HEK293 (cell line): ENCODE data around the gene PDE4D.
"Not testable (repeated sequence)": the region's sequence is repeated elsewhere in the genome, so short reads cannot be mapped to it uniquely, and the experiment has no call there.

Experiments used
- CTCF ChIA-PET: fragments of 350-600 bp; formaldehyde crosslinking; extraction: SDS; loops from one replicate; lab custom pipeline; 2021; ENCODE audit warnings: antibody characterized with exemption; lab: Yijun Ruan, JAX
- POLR2A ChIA-PET: fragments of 300-600 bp; formaldehyde crosslinking; extraction: SDS; loops from one replicate; lab custom pipeline; 2020; ENCODE audit warnings: antibody characterized with exemption, inconsistent platforms; lab: Yijun Ruan, JAX
- H3K27ac ChIP-seq: fragments of 200-500 bp; sonication (Bioruptor generic); 2 replicates; pipeline ENCODE4 v1.5.1; 2014; ENCODE audit warnings: low read depth, low read length, control low read depth, inconsistent platforms; ENCODE audit errors: extremely low read depth
- H3K36me3 ChIP-seq, 2 experiments: fragments of 200-500 bp in 1 of 2; sonication (Bioruptor generic) in 1 of 2; 1 replicate in 1 of 2; 2 replicates in 1 of 2; pipeline ENCODE4 v1.5.1; 2014 to 2017; ENCODE audit warnings: inconsistent platforms in 2 of 2, low read length in 2 of 2; ENCODE audit not compliant: control insufficient read depth in 2 of 2, insufficient read depth in 1 of 2
- H3K4me1 ChIP-seq: fragments of 200-500 bp; sonication (Bioruptor generic); 2 replicates; pipeline ENCODE4 v1.5.1; 2014; ENCODE audit warnings: mild to moderate bottlenecking, low read length, inconsistent platforms; ENCODE audit not compliant: control insufficient read depth, insufficient read depth
- H3K4me3 ChIP-seq: 2 replicates; pipeline ENCODE4 v1.5.1; 2011; ENCODE audit warnings: low read depth, mild to moderate bottlenecking, control low read depth, low read length, moderate library complexity
- H3K9me3 ChIP-seq: fragments of 200-500 bp; sonication (Bioruptor generic); 2 replicates; pipeline ENCODE4 v1.5.1; 2014; ENCODE audit warnings: low read depth, low read length, inconsistent platforms; ENCODE audit not compliant: control insufficient read depth, insufficient read depth
- BCL6B ChIP-seq: fragments of 450-650 bp; formaldehyde crosslinking; IDR thresholded peaks from 2 replicates; pipeline ENCODE4 v1.5.1; 2017; ENCODE audit warnings: missing biosample characterization, missing genetic modification characterization
- IKZF3 ChIP-seq: fragments of 450-650 bp; IDR thresholded peaks from 2 replicates; pipeline ENCODE4 v1.5.0; 2018; ENCODE audit warnings: missing biosample characterization, mild to moderate bottlenecking, missing genetic modification characterization, moderate library complexity
- KLF1 ChIP-seq: fragments of 450-650 bp; formaldehyde crosslinking; IDR thresholded peaks from 2 replicates; pipeline ENCODE4 v1.5.1; 2016; ENCODE audit warnings: missing biosample characterization, missing genetic modification characterization
- KLF10 ChIP-seq: fragments of 450-650 bp; IDR thresholded peaks from 2 replicates; pipeline ENCODE4 v1.5.1; 2018; ENCODE audit warnings: missing biosample characterization, mild to moderate bottlenecking, missing genetic modification characterization
- KLF8 ChIP-seq: fragments of 450-650 bp; formaldehyde crosslinking; IDR thresholded peaks from 2 replicates; pipeline ENCODE4 v1.5.1; 2016; ENCODE audit warnings: missing biosample characterization, missing genetic modification characterization
- SCRT2 ChIP-seq: fragments of 450-650 bp; formaldehyde crosslinking; IDR thresholded peaks from 2 replicates; pipeline ENCODE4 v1.5.1; 2016; ENCODE audit warnings: missing biosample characterization, missing genetic modification characterization
- ZBTB17 ChIP-seq: fragments of 450-650 bp; formaldehyde crosslinking; IDR thresholded peaks from 2 replicates; pipeline ENCODE4 v1.5.1; 2016; ENCODE audit warnings: missing biosample characterization, missing genetic modification characterization
- ZBTB44 ChIP-seq: fragments of 450-650 bp; IDR thresholded peaks from 2 replicates; pipeline ENCODE4 v1.5.1; 2018; ENCODE audit warnings: missing biosample characterization, mild to moderate bottlenecking, missing genetic modification characterization
- ZBTB8A ChIP-seq: fragments of 450-650 bp; formaldehyde crosslinking; IDR thresholded peaks from 2 replicates; pipeline ENCODE4 v1.5.1; 2016; ENCODE audit warnings: missing biosample characterization, missing genetic modification characterization
- ZNF146 ChIP-seq: fragments of 450-650 bp; formaldehyde crosslinking; IDR thresholded peaks from 2 replicates; pipeline ENCODE4 v1.5.1; 2016; ENCODE audit warnings: missing biosample characterization, missing genetic modification characterization
- ZNF2 ChIP-seq: fragments of 450-650 bp; formaldehyde crosslinking; IDR thresholded peaks from 2 replicates; pipeline ENCODE4 v1.5.1; 2016; ENCODE audit warnings: missing biosample characterization, missing genetic modification characterization
- ZNF202 ChIP-seq: fragments of 450-650 bp; formaldehyde crosslinking; IDR thresholded peaks from 2 replicates; pipeline ENCODE4 v1.5.1; 2016; ENCODE audit warnings: missing biosample characterization, missing genetic modification characterization, borderline replicate concordance
- ZNF221 ChIP-seq: fragments of 450-650 bp; formaldehyde crosslinking; IDR thresholded peaks from 2 replicates; pipeline ENCODE4 v1.5.1; 2017; ENCODE audit warnings: missing biosample characterization, missing genetic modification characterization, borderline replicate concordance
- ZNF518A ChIP-seq: fragments of 450-650 bp; formaldehyde crosslinking; conservative IDR thresholded peaks from 2 replicates; pipeline ENCODE4 v1.5.1; 2016; ENCODE audit warnings: low read depth, missing biosample characterization, missing genetic modification characterization
- ZNF580 ChIP-seq: fragments of 450-650 bp; formaldehyde crosslinking; IDR thresholded peaks from 2 replicates; pipeline ENCODE4 v1.5.1; 2016; ENCODE audit warnings: missing biosample characterization, missing genetic modification characterization
- ZNF610 ChIP-seq: fragments of 450-650 bp; formaldehyde crosslinking; IDR thresholded peaks from 2 replicates; pipeline ENCODE4 v1.5.1; 2016; ENCODE audit warnings: missing biosample characterization, missing genetic modification characterization, borderline replicate concordance
- ZNF639 ChIP-seq: fragments of 450-650 bp; formaldehyde crosslinking; IDR thresholded peaks from 2 replicates; pipeline ENCODE4 v1.5.1; 2016; ENCODE audit warnings: missing biosample characterization, missing genetic modification characterization
- ZNF777 ChIP-seq: fragments of 450-650 bp; formaldehyde crosslinking; IDR thresholded peaks from 2 replicates; pipeline ENCODE4 v1.5.1; 2017; ENCODE audit warnings: missing biosample characterization, missing genetic modification characterization, borderline replicate concordance
- ZNF792 ChIP-seq: fragments of 450-650 bp; formaldehyde crosslinking; IDR thresholded peaks from 2 replicates; pipeline ENCODE4 v1.5.1; 2016; ENCODE audit warnings: missing biosample characterization, missing genetic modification characterization
- ZNF830 ChIP-seq: fragments of 450-650 bp; IDR thresholded peaks from 2 replicates; pipeline ENCODE4 v1.5.0; 2018; ENCODE audit warnings: missing biosample characterization, missing genetic modification characterization, low read depth, mild to moderate bottlenecking, moderate library complexity
- ZSCAN16 ChIP-seq: fragments of 450-650 bp; formaldehyde crosslinking; IDR thresholded peaks from 2 replicates; pipeline ENCODE4 v1.5.1; 2016; ENCODE audit warnings: missing biosample characterization, missing genetic modification characterization
- ZSCAN23 ChIP-seq: fragments of 450-650 bp; formaldehyde crosslinking; IDR thresholded peaks from 2 replicates; pipeline ENCODE4 v1.5.1; 2016; ENCODE audit warnings: missing biosample characterization, missing genetic modification characterization

PDE4D gene

GRCh38 chr5:59302509-59302908 lies 591.0 kb downstream of the PDE4D start:
- CTCF ChIA-PET, H3K4me3 ChIP-seq, H3K36me3 ChIP-seq, H3K9me3 ChIP-seq: not testable (repeated sequence)
- H3K4me1 ChIP-seq = peaks cover 28% of the 10 kb centered on the region
- POLR2A ChIA-PET = interaction anchor here (0.7 kb wide), 1 partner anchor 314 kb away, joined by 3 read pairs; no protein-coding TSS in a partner anchor
- TF ChIP-seq ZNF146 = peak; percentile 97
- peak; percentile 71; the same call in 1 of the 2 replicates for TF ChIP-seq ZNF580 (tag by site-specific recombination)
- peak overlapping the region; percentile 5; the same call in 1 of the 2 replicates for H3K27ac ChIP-seq

- POLR2A ChIA-PET = no interaction called here
- H3K9me3 ChIP-seq = no peaks in the 10 kb centered on the region
- no peaks in the 10 kb centered on the region for H3K36me3 ChIP-seq
- TF ChIP-seq ZNF202 (tag by site-specific recombination) (no peak), ZSCAN23 (tag by site-specific recombination) (no peak), ZNF830 (tag by site-specific recombination) (no peak)
- H3K27ac ChIP-seq = peak overlapping the region; percentile 9; the same call in 1 of the 2 replicates
- CTCF ChIA-PET = interaction anchor here (1.4 to 1.6 kb wide), 2 partner anchors 64 to 113 kb away, joined by 6 to 7 read pairs; no protein-coding TSS in a partner anchor
- H3K4me1 ChIP-seq = peaks cover 29% of the 10 kb centered on the region
- H3K4me3 ChIP-seq = no peak overlapping the region
Measured at GRCh38 chr5:59301727-59302126, 591.8 kb downstream of the PDE4D start.

GRCh38 chr5:59300930-59301329 lies 592.6 kb downstream of the PDE4D start:
- Histone ChIP-seq H3K4me1 (peaks cover 29% of the 10 kb centered on the region), H3K9me3 (no peaks in the 10 kb centered on the region), H3K36me3 (no peaks in the 10 kb centered on the region), H3K27ac (peak overlapping the region; percentile 61), H3K4me3 (no peak overlapping the region)
- POLR2A ChIA-PET = no interaction called here
- CTCF ChIA-PET = interaction anchor here (0.6 to 1.6 kb wide), 4 partner anchors 57 to 112 kb away, joined by 3 to 7 read pairs (median 4); no protein-coding TSS in a partner anchor
- TF ChIP-seq ZBTB17 (tag by site-specific recombination) (peak; percentile 23; the same call in 1 of the 2 replicates), ZNF792 (no peak), SCRT2 (tag by site-specific recombination) (peak; percentile 75), IKZF3 (tag by site-specific recombination) (peak; percentile 17; the same call in 1 of the 2 replicates), BCL6B (tag by site-specific recombination) (no peak), ZNF610 (tag by site-specific recombination) (no peak), ZNF639 (no peak), ZNF2 (tag by site-specific recombination) (no peak), ZBTB44 (tag by site-specific recombination) (no peak), ZBTB8A (tag by site-specific recombination) (no peak), KLF10 (tag by site-specific recombination) (peak; percentile 54; the same call in 1 of the 2 replicates), ZNF518A (tag by site-specific recombination) (no peak), ZSCAN16 (tag by site-specific recombination) (0 out of 2 replicates have a peak, but pooled peaks have one; percentile 22), ZNF221 (tag by site-specific recombination) (no peak), ZNF777 (tag by site-specific recombination) (no peak), KLF8 (tag by site-specific recombination) (0 out of 2 replicates have a peak, but pooled peaks have one; percentile 36), KLF1 (tag by site-specific recombination) (0 out of 2 replicates have a peak, but pooled peaks have one; percentile 16)
